H1 (cell line): ENCODE data around the gene VPS13C. TPM values are rescaled to one million over a fixed set of nuclear protein-coding genes. Genes with fewer than 3 reads are reported as not detected.

Experiments used
- CTCF ChIA-PET: fragments of 300-600 bp; sonication (Branson Sonifier 250); formaldehyde crosslinking; loops from one replicate; lab custom pipeline; 2021; ENCODE audit not compliant: partially characterized antibody; lab: Charles Lee
- POLR2A ChIA-PET: fragments of 300-600 bp; sonication (Branson Sonifier 250); formaldehyde crosslinking; loops from one replicate; lab custom pipeline; 2021; ENCODE audit warnings: inconsistent platforms; ENCODE audit not compliant: partially characterized antibody; lab: Charles Lee
- DNase-seq, 2 experiments: peaks; one replicate each; pipeline versions ENCODE4 v3.0.0 to v3.0.0-alpha.2; 2010 to 2022; ENCODE audit warnings: low spot score in 2 of 2, low read depth in 1 of 2, mixed read lengths in 1 of 2
- FAIRE-seq: peaks from 2 replicates; lab custom pipeline; 2011; peaks lifted over from hg19 to GRCh38; lab: Jason Lieb, UNC
- H2AFZ ChIP-seq: 2 replicates; pipeline ENCODE4 v1.8.1; 2012; ENCODE audit warnings: low read length, inconsistent platforms
- H2AK5ac ChIP-seq: 2 replicates; pipeline ENCODE4 v1.6.1; 2013; ENCODE audit warnings: low read depth, low read length
- H2BK120ac ChIP-seq: replicated peaks from 2 replicates; pipeline ENCODE3; 2013; ENCODE audit warnings: low read depth, low read length, inconsistent platforms
- H2BK12ac ChIP-seq: 2 replicates; pipeline ENCODE4 v1.6.1; 2013; ENCODE audit warnings: low read depth, low read length
- H2BK15ac ChIP-seq: 2 replicates; pipeline ENCODE4 v1.6.1; 2013; ENCODE audit warnings: low read length
- H2BK20ac ChIP-seq: 2 replicates; pipeline ENCODE4 v1.6.1; 2013; ENCODE audit warnings: low read length
- H2BK5ac ChIP-seq: 2 replicates; pipeline ENCODE4 v1.6.1; 2013; ENCODE audit warnings: low read depth, low read length
- H3K14ac ChIP-seq: 2 replicates; pipeline ENCODE4 v1.6.1; 2013; ENCODE audit warnings: inconsistent platforms; ENCODE audit not compliant: insufficient read length
- H3K18ac ChIP-seq: 2 replicates; pipeline ENCODE4 v1.6.1; 2013; ENCODE audit warnings: low read length; ENCODE audit errors: extremely low read depth
- H3K23ac ChIP-seq: 2 replicates; pipeline ENCODE4 v1.6.1; 2013; ENCODE audit warnings: inconsistent platforms; ENCODE audit not compliant: insufficient read length
- H3K23me2 ChIP-seq: 2 replicates; pipeline ENCODE4 v1.6.1; 2013; ENCODE audit warnings: low read depth, low read length
- H3K27ac ChIP-seq: 2 replicates; pipeline ENCODE4 v1.6.1; 2011; ENCODE audit warnings: low read depth, low read length, inconsistent platforms
- H3K27me3 ChIP-seq, 4 experiments: replicated peaks in 1 of 4; 1 replicate in 1 of 4; 2 replicates in 3 of 4; pipeline versions ENCODE4 v1.6.1 to v1.8.1; 2011 to 2013; ENCODE audit warnings: low read length in 3 of 4, mild to moderate bottlenecking in 3 of 4, inconsistent platforms in 2 of 4, mixed read lengths in 2 of 4, moderate library complexity in 1 of 4; ENCODE audit not compliant: control insufficient read depth in 3 of 4, insufficient read depth in 3 of 4; ENCODE audit errors: extremely low read depth in 1 of 4
- H3K36me3 ChIP-seq, 4 experiments: 2 replicates each; pipeline versions ENCODE4 v1.6.1 to v1.8.1; 2011 to 2013; ENCODE audit warnings: mild to moderate bottlenecking in 4 of 4, low read length in 3 of 4, moderate library complexity in 2 of 4, control low read depth in 1 of 4, inconsistent platforms in 1 of 4; ENCODE audit not compliant: insufficient read depth in 4 of 4, control insufficient read depth in 2 of 4
- H3K4ac ChIP-seq: replicated peaks from 2 replicates; pipeline ENCODE3; 2013; ENCODE audit warnings: low read length, low read depth, mixed read lengths, inconsistent platforms; ENCODE audit not compliant: insufficient read length
- H3K4me1 ChIP-seq, 4 experiments: replicated peaks in 1 of 4; 1 replicate in 1 of 4; 2 replicates in 3 of 4; pipeline versions ENCODE4 v1.6.1 to v1.8.1; 2011 to 2013; ENCODE audit warnings: low read length in 3 of 4, inconsistent platforms in 2 of 4, mixed read lengths in 1 of 4; ENCODE audit not compliant: insufficient read depth in 4 of 4, control insufficient read depth in 3 of 4
- H3K4me2 ChIP-seq, 2 experiments: 2 replicates each; pipeline versions ENCODE4 v1.6.1 to v1.8.1; 2011 to 2013; ENCODE audit warnings: low read depth in 2 of 2, low read length in 2 of 2, control low read depth in 1 of 2, inconsistent platforms in 1 of 2, mild to moderate bottlenecking in 1 of 2; ENCODE audit not compliant: insufficient read depth in 1 of 2
- H3K4me3 ChIP-seq, 4 experiments: fragments of 200-600, 300-600 bp in 1 of 4; sonication (generic), shearing (Covaris generic), sonication (Bioruptor Twin) in 1 of 4; 2 replicates each; pipeline versions ENCODE4 v1.5.1 to v1.8.1; 2011 to 2016; ENCODE audit warnings: low read length in 4 of 4, low read depth in 3 of 4, control low read depth in 2 of 4, inconsistent platforms in 2 of 4, mild to moderate bottlenecking in 2 of 4, mixed read lengths in 1 of 4, moderate library complexity in 1 of 4; ENCODE audit not compliant: insufficient read depth in 2 of 4; ENCODE audit errors: extremely low read depth in 1 of 4
- H3K56ac ChIP-seq: replicated peaks from 2 replicates; pipeline ENCODE3; 2013; ENCODE audit warnings: low read depth, mild to moderate bottlenecking, mixed read lengths, low read length, inconsistent platforms; ENCODE audit not compliant: insufficient read length
- H3K79me1 ChIP-seq: 2 replicates; pipeline ENCODE4 v1.6.1; 2013; ENCODE audit warnings: low read depth, low read length, control low read depth
- H3K79me2 ChIP-seq, 2 experiments: 2 replicates each; pipeline versions ENCODE4 v1.6.1 to v1.8.1; 2012 to 2013; ENCODE audit warnings: low read length in 2 of 2, mild to moderate bottlenecking in 2 of 2, inconsistent platforms in 1 of 2; ENCODE audit not compliant: insufficient read depth in 2 of 2, control insufficient read depth in 1 of 2
- H3K9ac ChIP-seq, 4 experiments: replicated peaks in 1 of 4; 1 replicate in 1 of 4; 2 replicates in 3 of 4; pipeline versions ENCODE4 v1.6.1 to v1.8.1; 2011 to 2013; ENCODE audit warnings: low read depth in 3 of 4, low read length in 3 of 4, control low read depth in 2 of 4, mild to moderate bottlenecking in 2 of 4, moderate library complexity in 2 of 4, inconsistent platforms in 1 of 4; ENCODE audit errors: extremely low read depth in 1 of 4
- H3K9me3 ChIP-seq, 2 experiments: 2 replicates each; pipeline versions ENCODE4 v1.6.1 to v1.8.1; 2012 to 2013; ENCODE audit warnings: mild to moderate bottlenecking in 2 of 2, moderate library complexity in 2 of 2, control low read depth in 1 of 2, inconsistent platforms in 1 of 2, low read depth in 1 of 2, low read length in 1 of 2, mixed read lengths in 1 of 2; ENCODE audit not compliant: insufficient read depth in 2 of 2
- H4K20me1 ChIP-seq, 2 experiments: replicated peaks in 1 of 2; 2 replicates each; pipeline versions ENCODE3 to v1.8.1; 2011 to 2013; ENCODE audit warnings: inconsistent platforms in 2 of 2, low read length in 2 of 2, mild to moderate bottlenecking in 1 of 2; ENCODE audit not compliant: insufficient read depth in 2 of 2, control insufficient read depth in 1 of 2
- H4K5ac ChIP-seq: 2 replicates; pipeline ENCODE4 v1.6.1; 2013; ENCODE audit warnings: low read length, low read depth, mixed read lengths, inconsistent platforms; ENCODE audit not compliant: insufficient read length
- H4K8ac ChIP-seq: 2 replicates; pipeline ENCODE4 v1.8.0; 2013; ENCODE audit warnings: mild to moderate bottlenecking, moderate library complexity, low read length, inconsistent platforms; ENCODE audit not compliant: insufficient read depth; ENCODE audit errors: extremely low read depth
- H4K91ac ChIP-seq: replicated peaks from 2 replicates; pipeline ENCODE3; 2013; ENCODE audit warnings: low read length, mixed read lengths, inconsistent platforms; ENCODE audit not compliant: insufficient read length
- BACH1 ChIP-seq: IDR thresholded peaks from 2 replicates; pipeline ENCODE4 v1.6.1; 2012; ENCODE audit warnings: low read length, improper control_type of control experiment
- CHD1 ChIP-seq: IDR thresholded peaks from 2 replicates; pipeline ENCODE4 v1.6.1; 2012; ENCODE audit warnings: low read depth, low read length, improper control_type of control experiment
- GABPA ChIP-seq: IDR thresholded peaks from 2 replicates; pipeline ENCODE4 v1.6.1; 2011; ENCODE audit warnings: mild to moderate bottlenecking, low read length, moderate library complexity, borderline replicate concordance; ENCODE audit not compliant: insufficient read depth
- GTF2F1 ChIP-seq: IDR thresholded peaks from 2 replicates; pipeline ENCODE4 v1.6.1; 2012; ENCODE audit warnings: low read depth, low read length, improper control_type of control experiment, borderline replicate concordance
- JUND ChIP-seq: IDR thresholded peaks from 2 replicates; pipeline ENCODE4 v1.6.1; 2011; ENCODE audit warnings: mild to moderate bottlenecking, improper control_type of control experiment, low read length
- KDM1A ChIP-seq: fragments of 200-600, 300-600 bp; sonication (generic); IDR thresholded peaks from 2 replicates; pipeline ENCODE4 v1.7.1; 2016; ENCODE audit warnings: mild to moderate bottlenecking, low read length, borderline replicate concordance
- PHF8 ChIP-seq: fragments of 200-600 bp; sonication (generic); conservative IDR thresholded peaks from 2 replicates; pipeline ENCODE4 v1.7.1; 2012; ENCODE audit warnings: low read depth, mild to moderate bottlenecking, inconsistent platforms, low read length, moderate library complexity
- RBBP5 ChIP-seq: IDR thresholded peaks from 2 replicates; pipeline ENCODE4 v1.7.1; 2012; ENCODE audit warnings: low read depth, mild to moderate bottlenecking, inconsistent platforms, low read length, moderate library complexity, borderline replicate concordance
- RFX5 ChIP-seq: IDR thresholded peaks from 2 replicates; pipeline ENCODE4 v1.6.1; 2011; ENCODE audit warnings: low read depth, low read length, improper control_type of control experiment, borderline replicate concordance
- RNF2 ChIP-seq: fragments of 200-900, 300-1000 bp; sonication (generic); IDR thresholded peaks from 2 replicates; pipeline ENCODE4 v1.7.1; 2016; ENCODE audit warnings: borderline replicate concordance, low read depth, mild to moderate bottlenecking, antibody characterized with exemption, low read length; ENCODE audit not compliant: poor library complexity, severe bottlenecking; ENCODE audit errors: missing control alignments
- SIX5 ChIP-seq: IDR thresholded peaks from 2 replicates; pipeline ENCODE4 v1.6.1; 2011; ENCODE audit warnings: mild to moderate bottlenecking, low read depth, low read length
- SP1 ChIP-seq: IDR thresholded peaks from 2 replicates; pipeline ENCODE4 v1.6.1; 2011; ENCODE audit warnings: low read depth, low read length
- TAF7 ChIP-seq: optimal IDR thresholded peaks from 2 replicates; pipeline ENCODE3; 2011; ENCODE audit warnings: low read depth, mild to moderate bottlenecking, inconsistent platforms, low read length, moderate library complexity, borderline replicate concordance
- YY1 ChIP-seq: IDR thresholded peaks from 2 replicates; pipeline ENCODE4 v1.6.1; 2011; ENCODE audit warnings: low read depth, mild to moderate bottlenecking, low read length
- WGBS, 2 experiments: shearing (Covaris generic) in 1 of 2; methylation state at CpG; one replicate each; pipeline versions ENCODE4 v1.1.6 to v1.1.7; 2013 to 2015; ENCODE audit warnings: low lambda C conversion rate in 2 of 2, mixed read lengths in 2 of 2, inconsistent platforms in 1 of 2, low coverage in 1 of 2, missing lambda C conversion rate in 1 of 2; ENCODE audit not compliant: insufficient replicate concordance in 2 of 2, insufficient coverage in 1 of 2, insufficient read length in 1 of 2; ENCODE audit errors: extremely low coverage in 1 of 2, missing lambda C conversion rate in 1 of 2; 5-methylcytosine and 5-hydroxymethylcytosine counted together
- polyA plus RNA-seq, 7 experiments: library from polyadenylated mRNA; depleted of rRNA in 3 of 7; stranded (reverse) in 5 of 7; unstranded in 2 of 7; fragments of >200 nt in 5 of 7; fragments of 200-250 nt in 2 of 7; gene quantifications; 1 replicate in 5 of 7; 2 replicates in 1 of 7; 4 replicates in 1 of 7; pipeline versions ENCODE4 v1.2.1 to v1.2.3, GENCODE V29; 2011 to 2013; ENCODE audit warnings: missing spikeins in 2 of 7, mixed read lengths in 2 of 7
- total RNA-seq: library from RNA; stranded (reverse); fragmentation: NEBNext Ultra II Directional; extraction: Animal tissue kit (Norgen Biotek cat#: 25700); gene quantifications from 2 replicates; pipeline ENCODE4 v1.2.1, GENCODE V29; 2021
- TF ChIP-seq, protein P1 (sequence below): IDR thresholded peaks from 2 replicates; pipeline ENCODE4 v1.6.1; 2012; ENCODE audit warnings: inconsistent platforms

VPS13C gene
- total and polyA plus RNA-seq, 2 of the 8 experiments (the other 6 are each of a cell fraction or from before 2014, with no cell fraction given), result 4.8 to 18.8 TPM

DNA sequence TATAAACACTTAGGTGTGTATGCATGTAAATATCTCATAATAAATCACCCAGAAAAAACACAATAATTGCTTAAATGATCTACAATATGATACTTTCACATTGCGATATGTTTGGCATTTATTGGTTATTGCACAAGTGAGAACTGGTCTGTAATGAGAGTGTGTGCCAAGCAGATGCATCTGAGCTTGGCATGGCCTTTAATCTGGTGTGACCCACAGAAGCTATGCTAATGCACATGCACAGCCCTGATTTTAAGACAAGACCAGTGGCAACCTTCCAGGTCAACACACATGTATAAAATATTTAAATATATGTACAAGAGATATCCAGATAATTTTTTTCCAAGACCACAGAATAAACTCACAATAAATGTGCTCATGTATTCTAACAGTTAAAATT lies 49.2 kb upstream of the VPS13C start:
- Histone ChIP-seq H4K5ac (no peak overlapping the region), H4K8ac (no peak overlapping the region), H2BK120ac (no peak overlapping the region), H3K27me3 (no peaks in the 10 kb centered on the region), H3K79me2 (no peaks in the 10 kb centered on the region), H3K23ac (no peak overlapping the region), H3K18ac (no peak overlapping the region), H2AFZ (no peak overlapping the region), H3K79me1 (no peaks in the 10 kb centered on the region), H3K9ac (no peak overlapping the region), H3K4me3 (no peak overlapping the region), H3K36me3 (no peaks in the 10 kb centered on the region), H3K27ac (no peak overlapping the region), H3K4me1 (no peaks in the 10 kb centered on the region), H2AK5ac (no peak overlapping the region), H3K4ac (no peak overlapping the region), H3K9me3 (no peaks in the 10 kb centered on the region), H4K20me1 (no peaks in the 10 kb centered on the region), H2BK15ac (no peak overlapping the region), H4K91ac (no peak overlapping the region), H2BK20ac (no peak overlapping the region), H3K23me2 (no peaks in the 10 kb centered on the region), H3K14ac (no peak overlapping the region), H3K56ac (no peak overlapping the region), H3K4me2 (no peak overlapping the region), H2BK12ac (no peak overlapping the region), H2BK5ac (no peak overlapping the region)
- ChIA-PET CTCF (no interaction called here), POLR2A (no interaction called here)
- 100% methylated on average over 1 of the region's 1 CpG; no CpG with 5 or more reads in 1 of the 2 experiments for WGBS, 2 experiments
- no peak for DNase-seq
- FAIRE-seq, result no peak
- no peak for TF ChIP-seq JUND
- TF ChIP-seq RBBP5, result no peak
- TF ChIP-seq BACH1, result no peak
- TF ChIP-seq CHD1, result no peak
- no peak for TF ChIP-seq GABPA
- TF ChIP-seq GTF2F1, result no peak
- no peak for TF ChIP-seq YY1
- no peak for TF ChIP-seq RNF2
- no peak for TF ChIP-seq RFX5
- TF ChIP-seq KDM1A, result no peak
- no peak for TF ChIP-seq SIX5
- no peak for TF ChIP-seq PHF8
- TF ChIP-seq, protein P1, sequence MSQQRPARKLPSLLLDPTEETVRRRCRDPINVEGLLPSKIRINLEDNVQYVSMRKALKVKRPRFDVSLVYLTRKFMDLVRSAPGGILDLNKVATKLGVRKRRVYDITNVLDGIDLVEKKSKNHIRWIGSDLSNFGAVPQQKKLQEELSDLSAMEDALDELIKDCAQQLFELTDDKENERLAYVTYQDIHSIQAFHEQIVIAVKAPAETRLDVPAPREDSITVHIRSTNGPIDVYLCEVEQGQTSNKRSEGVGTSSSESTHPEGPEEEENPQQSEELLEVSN, result no peak
- no peak for TF ChIP-seq TAF7
- TF ChIP-seq SP1, result no peak
